ENCODE data around the gene TPRG1.

TPRG1 gene

DNA sequence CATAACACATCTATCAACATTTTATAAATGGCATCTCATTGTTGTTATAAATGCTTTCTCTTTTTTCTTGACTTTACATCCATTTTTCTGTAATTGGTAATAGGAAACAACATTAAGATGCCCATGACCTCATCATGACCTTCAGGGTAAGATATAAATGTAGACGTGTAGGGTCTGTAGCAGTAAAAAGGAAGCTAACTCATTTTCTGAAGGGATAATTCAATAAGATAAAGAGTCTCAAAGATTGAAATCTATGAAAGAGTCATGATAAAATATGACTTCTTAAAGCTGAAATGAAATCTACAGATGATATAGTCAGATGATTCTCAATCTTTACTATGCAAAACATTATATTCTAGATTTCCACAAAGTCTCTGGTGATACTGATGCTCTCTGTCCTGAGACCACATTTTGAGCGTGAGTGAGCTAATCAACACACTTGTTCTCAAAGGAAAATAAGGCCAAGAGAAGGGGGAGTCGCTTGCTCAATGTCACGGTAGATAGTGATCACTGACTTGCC is 38.5 kb downstream of the TPRG1 start:
- no peaks in the 10 kb centered on the region for H3K36me3 ChIP-seq (ENCODE audit: control insufficient read depth, insufficient read depth, low read length)
- H3K9me3 ChIP-seq (ENCODE audit: control insufficient read depth, low read length): no peaks in the 10 kb centered on the region
- H3K9ac ChIP-seq (ENCODE audit: low read length): no peak overlapping the region
- H3K4me1 ChIP-seq (ENCODE audit: control insufficient read depth, insufficient read depth, low read length): no peaks in the 10 kb centered on the region
- H3K4me3 ChIP-seq (ENCODE audit: low read length): no peak overlapping the region
- no peaks in the 10 kb centered on the region for H3K27me3 ChIP-seq (ENCODE audit: control insufficient read depth, insufficient read depth, low read length)

DNA sequence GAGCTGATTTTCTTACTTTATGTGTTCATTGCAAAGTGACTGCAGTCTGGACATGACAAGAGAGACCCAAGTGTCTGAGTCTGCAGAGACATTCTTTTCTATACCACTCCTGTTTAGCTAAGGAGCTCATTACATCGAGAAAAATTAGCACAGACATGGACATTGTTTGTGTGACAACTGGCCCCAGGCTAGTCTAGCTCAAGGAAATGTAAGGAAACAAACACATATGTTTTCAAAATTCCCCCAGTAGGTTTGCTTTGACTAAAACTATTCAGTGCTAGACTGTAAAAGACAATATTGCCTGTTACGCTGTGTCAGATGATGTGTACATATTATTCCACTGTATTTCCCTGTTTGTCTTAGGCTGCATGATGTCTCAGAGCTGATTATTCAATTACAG is 40.9 kb downstream of the TPRG1 start:
- Histone ChIP-seq H3K27me3 (ENCODE audit: control insufficient read depth, insufficient read depth, low read length) (no peaks in the 10 kb centered on the region), H3K9me3 (ENCODE audit: control insufficient read depth, low read length) (no peaks in the 10 kb centered on the region), H3K36me3 (ENCODE audit: control insufficient read depth, insufficient read depth, low read length) (no peaks in the 10 kb centered on the region), H3K4me3 (ENCODE audit: low read length) (no peak overlapping the region), H3K9ac (ENCODE audit: low read length) (no peak overlapping the region), H3K4me1 (ENCODE audit: control insufficient read depth, insufficient read depth, low read length) (no peaks in the 10 kb centered on the region)

DNA sequence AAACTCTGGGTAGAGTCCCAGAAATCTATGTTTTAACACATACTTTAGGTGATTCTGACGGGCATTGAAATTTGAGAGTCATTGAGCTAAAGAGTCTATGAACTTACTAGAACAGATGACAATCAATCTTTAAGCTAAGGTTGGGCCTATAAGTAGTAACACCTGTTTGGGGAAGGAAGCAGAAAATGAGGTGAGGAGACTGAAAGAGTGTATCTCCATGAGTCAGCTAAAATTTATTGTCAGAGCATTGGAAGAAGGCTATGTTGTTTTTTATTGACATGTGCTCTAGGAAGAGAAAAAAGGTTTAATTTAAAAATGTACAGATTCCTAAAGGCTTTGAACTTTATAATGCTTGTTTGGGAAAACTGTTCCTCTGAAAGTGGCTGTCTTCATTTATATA is 42.9 kb downstream of the TPRG1 start:
- H3K4me3 ChIP-seq (ENCODE audit: low read length): no peak overlapping the region
- H3K4me1 ChIP-seq (ENCODE audit: control insufficient read depth, insufficient read depth, low read length): no peaks in the 10 kb centered on the region
- H3K9me3 ChIP-seq (ENCODE audit: control insufficient read depth, low read length): no peaks in the 10 kb centered on the region
- no peaks in the 10 kb centered on the region for H3K27me3 ChIP-seq (ENCODE audit: control insufficient read depth, insufficient read depth, low read length)
- H3K9ac ChIP-seq (ENCODE audit: low read length): no peak overlapping the region
- no peaks in the 10 kb centered on the region for H3K36me3 ChIP-seq (ENCODE audit: control insufficient read depth, insufficient read depth, low read length)

DNA sequence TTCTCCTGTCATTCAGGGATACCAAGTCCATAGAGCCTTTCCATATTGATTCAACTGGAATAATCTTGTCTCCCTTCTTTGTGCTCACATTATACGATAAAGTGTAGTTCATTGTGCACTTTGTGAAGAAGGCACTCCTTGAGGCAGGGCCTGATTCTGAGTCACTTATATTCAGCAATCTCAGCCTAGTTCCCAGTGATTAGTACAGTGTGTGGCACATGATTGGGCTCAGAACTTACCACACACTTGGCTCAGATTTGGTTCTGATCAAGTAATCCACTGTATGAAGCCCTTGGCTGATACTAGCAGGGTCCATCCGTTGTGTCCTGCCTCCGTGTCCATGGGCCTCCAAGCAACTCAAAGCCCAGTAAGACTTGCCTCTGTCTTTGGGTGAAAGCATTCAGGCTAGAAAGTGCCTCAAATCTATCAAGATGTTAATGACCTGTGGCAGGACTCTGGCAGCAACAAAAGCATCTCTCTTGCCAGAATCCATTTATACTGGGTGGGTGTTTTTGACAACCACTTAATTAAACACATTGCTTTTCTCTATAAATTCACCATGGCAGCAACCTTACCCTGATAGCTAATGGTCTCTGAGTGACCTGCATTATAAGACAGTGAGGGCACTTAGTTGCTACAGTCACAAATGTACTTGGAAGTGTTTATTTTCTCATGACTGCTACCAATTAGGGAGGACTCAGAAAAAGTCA is 51.3 kb downstream of the TPRG1 start:
- Histone ChIP-seq H3K9me3 (ENCODE audit: control insufficient read depth, low read length) (no peaks in the 10 kb centered on the region), H3K4me3 (ENCODE audit: low read length) (no peak overlapping the region), H3K27me3 (ENCODE audit: control insufficient read depth, insufficient read depth, low read length) (no peaks in the 10 kb centered on the region), H3K36me3 (ENCODE audit: control insufficient read depth, insufficient read depth, low read length) (no peaks in the 10 kb centered on the region), H3K4me1 (ENCODE audit: control insufficient read depth, insufficient read depth, low read length) (no peaks in the 10 kb centered on the region), H3K9ac (ENCODE audit: low read length) (no peak overlapping the region)

DNA sequence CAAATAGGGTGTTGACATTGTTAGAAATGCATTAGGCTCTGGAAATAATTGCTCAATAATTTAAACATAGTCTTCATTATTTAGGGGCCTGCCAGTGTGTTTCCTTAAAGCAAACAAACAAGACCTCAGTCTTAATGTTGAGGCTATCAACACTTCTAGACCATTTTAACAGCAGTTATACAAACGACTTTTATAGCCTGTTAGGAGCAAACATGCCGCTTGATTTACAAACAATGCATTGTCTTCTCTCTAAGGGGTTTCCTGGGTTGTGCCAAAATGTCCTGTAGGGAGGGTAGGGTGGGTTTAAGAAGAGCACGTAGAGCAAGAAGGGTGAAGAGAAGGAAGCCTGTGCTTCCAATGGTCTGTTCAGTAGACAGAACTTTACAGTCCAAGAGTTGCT is 53.7 kb downstream of the TPRG1 start:
- H3K36me3 ChIP-seq (ENCODE audit: control insufficient read depth, insufficient read depth, low read length): no peaks in the 10 kb centered on the region

DNA sequence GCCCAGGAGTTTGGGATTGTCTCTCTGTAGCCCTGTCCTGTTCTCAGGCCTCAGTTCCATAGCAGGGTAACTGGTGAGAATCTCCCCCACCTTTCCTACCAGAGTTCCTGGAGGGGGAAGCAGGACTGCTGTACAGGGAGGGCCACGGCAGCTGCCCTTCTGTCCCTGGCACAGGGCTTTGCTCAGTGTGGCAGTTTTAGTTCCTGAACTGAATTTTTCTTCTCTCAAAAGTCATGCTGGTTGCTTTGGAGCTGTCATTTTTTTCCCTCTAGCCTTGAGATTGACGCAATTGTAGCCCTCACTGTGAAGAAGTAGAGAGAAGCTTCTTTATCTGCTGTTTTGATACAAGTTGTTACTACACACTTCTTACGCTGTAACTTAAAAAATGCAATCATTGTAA is 55.5 kb downstream of the TPRG1 start:
- H3K9me3 ChIP-seq (ENCODE audit: control insufficient read depth, low read length): no peaks in the 10 kb centered on the region
- H3K36me3 ChIP-seq (ENCODE audit: control insufficient read depth, insufficient read depth, low read length): no peaks in the 10 kb centered on the region
- no peak overlapping the region for H3K9ac ChIP-seq (ENCODE audit: low read length)
- no peak overlapping the region for H3K4me3 ChIP-seq (ENCODE audit: low read length)
- H3K4me1 ChIP-seq (ENCODE audit: control insufficient read depth, insufficient read depth, low read length): peaks cover 6% of the 10 kb centered on the region
- H3K27me3 ChIP-seq (ENCODE audit: control insufficient read depth, insufficient read depth, low read length): no peaks in the 10 kb centered on the region

More for the DNA sequence above, 53.7 kb downstream of the TPRG1 start:
- H3K4me3 ChIP-seq (ENCODE audit: low read length): no peak overlapping the region
- H3K9me3 ChIP-seq (ENCODE audit: control insufficient read depth, low read length): no peaks in the 10 kb centered on the region
- H3K4me1 ChIP-seq (ENCODE audit: control insufficient read depth, insufficient read depth, low read length): peaks cover 6% of the 10 kb centered on the region
- no peaks in the 10 kb centered on the region for H3K27me3 ChIP-seq (ENCODE audit: control insufficient read depth, insufficient read depth, low read length)
- H3K9ac ChIP-seq (ENCODE audit: low read length): no peak overlapping the region

DNA sequence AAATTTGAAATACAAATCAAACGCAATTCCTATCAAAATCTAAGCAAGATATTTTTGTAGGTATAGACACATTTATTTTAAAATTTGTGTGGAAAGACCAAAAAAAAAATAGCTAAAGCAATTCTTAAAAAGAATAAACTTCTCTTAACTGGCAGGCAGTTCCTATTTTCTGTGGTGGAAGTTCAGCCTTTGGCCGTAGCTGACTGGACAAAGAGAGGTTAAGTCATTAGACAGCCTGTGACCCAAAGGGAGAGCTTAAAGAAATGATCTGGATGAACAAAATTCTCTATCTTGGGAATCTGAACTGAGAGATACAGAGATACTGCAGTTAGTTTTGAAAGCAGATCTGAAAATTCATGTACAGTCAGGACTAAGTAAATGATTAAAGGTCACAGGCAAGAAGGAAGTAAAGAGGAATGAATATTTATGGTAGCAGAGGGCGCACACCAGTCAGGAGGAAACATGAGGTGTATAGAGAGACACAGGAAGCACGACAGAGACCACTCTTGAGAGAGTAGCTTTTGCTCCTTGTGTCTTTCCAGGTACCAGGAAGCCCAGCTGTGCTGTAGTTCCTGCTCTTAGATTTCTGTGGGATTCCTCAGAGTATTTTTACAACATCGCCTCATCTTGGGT is 57.5 kb downstream of the TPRG1 start:
- no peaks in the 10 kb centered on the region for H3K36me3 ChIP-seq (ENCODE audit: control insufficient read depth, insufficient read depth, low read length)
- H3K9ac ChIP-seq (ENCODE audit: low read length): no peak overlapping the region
- no peaks in the 10 kb centered on the region for H3K27me3 ChIP-seq (ENCODE audit: control insufficient read depth, insufficient read depth, low read length)
- H3K4me3 ChIP-seq (ENCODE audit: low read length): no peak overlapping the region
- H3K4me1 ChIP-seq (ENCODE audit: control insufficient read depth, insufficient read depth, low read length): peaks cover 6% of the 10 kb centered on the region
- H3K9me3 ChIP-seq (ENCODE audit: control insufficient read depth, low read length): no peaks in the 10 kb centered on the region

DNA sequence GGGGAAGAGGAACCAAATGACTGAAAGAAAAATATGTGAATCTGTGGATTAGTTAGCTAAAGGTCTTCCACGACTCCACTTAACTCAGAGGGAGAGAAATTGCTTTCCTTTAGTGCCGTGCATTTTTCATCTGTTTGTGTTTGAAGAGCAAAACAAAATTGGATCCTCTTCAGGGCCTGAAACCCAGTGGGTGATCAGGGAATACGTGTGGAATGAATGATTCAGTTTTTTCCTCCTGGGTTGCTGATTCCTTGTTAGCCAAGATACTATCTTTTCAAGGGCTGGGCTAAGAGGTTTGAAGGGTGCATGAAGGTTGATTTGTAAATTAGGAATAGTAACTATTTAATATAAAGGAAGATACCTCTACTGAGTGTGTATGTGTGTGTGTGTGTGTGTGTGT is 61.0 kb downstream of the TPRG1 start:
- no peaks in the 10 kb centered on the region for H3K27me3 ChIP-seq (ENCODE audit: control insufficient read depth, insufficient read depth, low read length)

DNA sequence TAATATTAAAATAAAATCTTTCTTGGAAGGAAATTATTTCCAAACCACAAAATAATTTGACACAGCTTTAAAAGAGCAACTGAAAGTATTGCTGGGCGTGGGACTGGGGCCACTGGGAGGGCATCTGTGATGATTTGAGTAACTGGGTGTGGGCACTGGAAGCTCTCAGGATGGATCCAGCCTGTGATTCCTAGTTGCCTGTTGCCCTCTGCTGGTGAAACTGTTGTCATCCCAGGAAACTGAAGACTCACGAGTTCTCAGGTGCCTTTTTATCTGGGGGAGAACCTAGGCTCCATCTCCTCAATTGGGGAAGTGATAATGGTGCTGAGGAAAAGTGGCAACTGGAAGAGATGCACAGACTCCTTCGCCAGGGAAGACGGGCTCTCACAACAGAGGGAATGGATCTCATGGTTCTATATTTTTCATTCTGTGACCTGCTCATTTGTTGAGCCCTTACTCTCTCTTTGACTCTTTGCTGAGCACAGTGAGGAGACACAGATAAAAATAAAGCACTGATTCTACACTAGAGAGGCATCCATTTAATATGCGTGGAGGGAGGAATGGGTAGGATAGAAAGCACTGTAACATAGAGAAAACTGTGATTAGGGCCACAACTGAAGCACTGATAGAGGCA is 61.6 kb downstream of the TPRG1 start:
- Histone ChIP-seq H3K36me3 (ENCODE audit: control insufficient read depth, insufficient read depth, low read length) (no peaks in the 10 kb centered on the region), H3K27me3 (ENCODE audit: control insufficient read depth, insufficient read depth, low read length) (no peaks in the 10 kb centered on the region), H3K4me3 (ENCODE audit: low read length) (no peak overlapping the region), H3K4me1 (ENCODE audit: control insufficient read depth, insufficient read depth, low read length) (peaks cover 6% of the 10 kb centered on the region), H3K9ac (ENCODE audit: low read length) (no peak overlapping the region), H3K9me3 (ENCODE audit: control insufficient read depth, low read length) (no peaks in the 10 kb centered on the region)

More for the DNA sequence above, 61.0 kb downstream of the TPRG1 start:
- Histone ChIP-seq H3K4me1 (ENCODE audit: control insufficient read depth, insufficient read depth, low read length) (peaks cover 6% of the 10 kb centered on the region), H3K36me3 (ENCODE audit: control insufficient read depth, insufficient read depth, low read length) (no peaks in the 10 kb centered on the region), H3K9ac (ENCODE audit: low read length) (no peak overlapping the region), H3K9me3 (ENCODE audit: control insufficient read depth, low read length) (no peaks in the 10 kb centered on the region), H3K4me3 (ENCODE audit: low read length) (no peak overlapping the region)

DNA sequence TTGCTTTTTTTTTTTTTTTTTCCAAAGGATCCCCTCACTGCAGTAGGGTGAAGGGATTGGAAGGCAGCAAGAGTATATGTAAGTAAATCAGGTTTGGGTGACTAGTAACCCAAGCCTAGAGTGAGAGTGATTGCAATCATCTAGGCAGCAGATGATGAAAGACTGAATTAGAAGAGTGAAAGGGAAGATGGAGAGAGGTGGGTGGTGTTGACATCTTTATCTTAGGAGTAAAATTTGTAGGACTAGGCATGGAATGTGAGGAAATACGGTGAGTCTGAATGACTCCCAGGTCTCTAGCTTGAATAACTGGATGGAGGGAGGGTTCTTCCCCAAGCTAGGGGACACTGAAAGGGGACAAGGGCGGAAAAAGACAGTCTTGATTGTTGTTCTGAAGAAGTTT is 63.4 kb downstream of the TPRG1 start:
- Histone ChIP-seq H3K36me3 (ENCODE audit: control insufficient read depth, insufficient read depth, low read length) (no peaks in the 10 kb centered on the region), H3K9me3 (ENCODE audit: control insufficient read depth, low read length) (no peaks in the 10 kb centered on the region)

DNA sequence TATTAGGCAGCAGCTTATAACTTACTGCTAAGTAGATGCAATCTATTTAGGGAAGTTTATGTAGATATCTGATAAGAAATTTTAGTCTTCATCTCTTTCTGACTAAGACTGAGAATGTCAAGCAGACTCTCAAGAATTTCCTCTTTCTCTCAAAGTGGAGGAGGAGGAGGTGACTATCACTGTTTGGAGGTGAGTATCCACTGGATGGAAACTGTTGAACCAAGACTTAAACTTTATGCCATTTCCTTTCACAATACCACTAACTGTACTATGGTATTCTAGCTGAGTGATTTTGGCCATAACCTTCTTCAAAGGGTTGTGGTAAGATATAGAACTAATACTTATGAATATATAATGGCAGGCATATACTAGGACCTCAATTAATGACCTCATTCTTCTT is 64.6 kb downstream of the TPRG1 start:
- Histone ChIP-seq H3K9ac (ENCODE audit: low read length) (no peak overlapping the region), H3K4me1 (ENCODE audit: control insufficient read depth, insufficient read depth, low read length) (no peaks in the 10 kb centered on the region), H3K9me3 (ENCODE audit: control insufficient read depth, low read length) (no peaks in the 10 kb centered on the region), H3K36me3 (ENCODE audit: control insufficient read depth, insufficient read depth, low read length) (no peaks in the 10 kb centered on the region), H3K4me3 (ENCODE audit: low read length) (no peak overlapping the region), H3K27me3 (ENCODE audit: control insufficient read depth, insufficient read depth, low read length) (no peaks in the 10 kb centered on the region)

More for the DNA sequence above, 63.4 kb downstream of the TPRG1 start:
- H3K27me3 ChIP-seq (ENCODE audit: control insufficient read depth, insufficient read depth, low read length): no peaks in the 10 kb centered on the region
- H3K9ac ChIP-seq (ENCODE audit: low read length): no peak overlapping the region
- H3K4me1 ChIP-seq (ENCODE audit: control insufficient read depth, insufficient read depth, low read length): no peaks in the 10 kb centered on the region
- no peak overlapping the region for H3K4me3 ChIP-seq (ENCODE audit: low read length)

DNA sequence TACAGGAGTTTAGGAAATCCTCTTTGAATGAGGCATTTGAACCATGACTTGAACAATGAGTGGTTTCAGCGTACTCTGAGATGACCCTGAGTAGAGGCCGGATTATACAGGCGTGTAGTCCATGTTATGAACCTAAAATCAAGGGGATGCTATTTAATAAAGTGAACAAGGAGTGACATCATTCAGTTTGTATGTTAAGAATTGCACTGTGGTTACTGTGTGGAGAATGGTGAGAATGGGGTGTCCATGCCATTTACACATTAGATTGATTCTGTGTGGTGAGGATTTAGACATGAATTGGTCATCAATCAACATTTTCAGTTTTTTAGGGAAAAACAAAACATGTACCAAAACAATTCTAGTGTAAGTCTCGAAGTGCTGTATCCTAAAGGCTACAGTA is 65.8 kb downstream of the TPRG1 start:
- Histone ChIP-seq H3K4me1 (ENCODE audit: control insufficient read depth, insufficient read depth, low read length) (no peaks in the 10 kb centered on the region), H3K4me3 (ENCODE audit: low read length) (no peak overlapping the region), H3K9ac (ENCODE audit: low read length) (no peak overlapping the region), H3K9me3 (ENCODE audit: control insufficient read depth, low read length) (no peaks in the 10 kb centered on the region), H3K36me3 (ENCODE audit: control insufficient read depth, insufficient read depth, low read length) (no peaks in the 10 kb centered on the region), H3K27me3 (ENCODE audit: control insufficient read depth, insufficient read depth, low read length) (no peaks in the 10 kb centered on the region)

Data from mucosa of stomach (tissue), 1 donor.